ENCODE measurements around the gene OSCAR.
"Not testable (repeated sequence)": the region's sequence is repeated elsewhere in the genome, so short reads cannot be mapped to it uniquely, and the experiment has no call there.

Gene OSCAR

GRCh38 chr19:54099903-54100255, 724 bp downstream of the OSCAR start:
- H3K4me3 ChIP-seq (ENCODE audit: insufficient read depth in 1 of 2, low read depth in 1 of 2, low read length in 2 of 2); H3K4me2 ChIP-seq (ENCODE audit: low read length, poor library complexity, severe bottlenecking); DNase-seq; H3K23ac ChIP-seq (ENCODE audit: low read length in 2 of 2); H4K91ac ChIP-seq (ENCODE audit: low read length); H2AK5ac ChIP-seq (ENCODE audit: low read length, severe bottlenecking); H3K36me3 ChIP-seq (ENCODE audit: control insufficient read depth in 1 of 2, insufficient read depth in 2 of 2, low read depth in 1 of 2, low read length in 2 of 2); H3K9me3 ChIP-seq (ENCODE audit: control insufficient read depth, low read length); H3K9ac ChIP-seq (ENCODE audit: low read length); H3K18ac ChIP-seq (ENCODE audit: low read depth in 1 of 2, low read length in 2 of 2); H3K27me3 ChIP-seq (ENCODE audit: control insufficient read depth in 1 of 2, insufficient read depth in 1 of 2, low read length in 2 of 2); H2BK5ac ChIP-seq (ENCODE audit: low read depth, low read length, poor library complexity, severe bottlenecking); H3K27ac ChIP-seq (ENCODE audit: low read length, poor library complexity, severe bottlenecking); H3K4ac ChIP-seq (ENCODE audit: low read depth in 1 of 2, low read length in 2 of 2); H4K8ac ChIP-seq (ENCODE audit: low read length); H2BK120ac ChIP-seq (ENCODE audit: low read depth, low read length); H2BK15ac ChIP-seq (ENCODE audit: low read depth, poor library complexity, severe bottlenecking); H3K79me1 ChIP-seq (replicated peaks; ENCODE audit: low read length, poor library complexity, severe bottlenecking); H2AFZ ChIP-seq (ENCODE audit: low read depth, low read length); H3K14ac ChIP-seq (ENCODE audit: low read length in 2 of 2); H2BK12ac ChIP-seq (ENCODE audit: low read length in 2 of 2): not testable (repeated sequence)
- H3K4me1 ChIP-seq (ENCODE audit: control insufficient read depth, insufficient read depth, low read depth, low read length), result peaks cover 11% of the 10 kb centered on the region
- 85% methylated on average over 9 of the region's 9 CpGs for WGBS

- Histone ChIP-seq H3K23ac (ENCODE audit: low read length in 2 of 2) (no peak overlapping the region), H2BK12ac (ENCODE audit: low read length in 2 of 2) (no peak overlapping the region), H3K27ac (ENCODE audit: low read length, poor library complexity, severe bottlenecking) (no peak overlapping the region), H3K14ac (ENCODE audit: low read length in 2 of 2) (no peak overlapping the region), H2BK5ac (ENCODE audit: low read depth, low read length, poor library complexity, severe bottlenecking) (no peak overlapping the region), H3K4me3 (ENCODE audit: insufficient read depth in 1 of 2, low read depth in 1 of 2, low read length in 2 of 2) (no peak overlapping the region), H3K18ac (ENCODE audit: low read depth in 1 of 2, low read length in 2 of 2) (no peak overlapping the region), H3K9ac (ENCODE audit: low read length) (no peak overlapping the region), H3K4me2 (ENCODE audit: low read length, poor library complexity, severe bottlenecking) (no peak overlapping the region), H3K79me1 (replicated peaks; ENCODE audit: low read length, poor library complexity, severe bottlenecking) (peaks cover 2% of the 10 kb centered on the region), H3K36me3 (ENCODE audit: control insufficient read depth in 1 of 2, insufficient read depth in 2 of 2, low read depth in 1 of 2, low read length in 2 of 2) (no peaks in the 10 kb centered on the region), H3K9me3 (ENCODE audit: control insufficient read depth, low read length) (peaks cover 1% of the 10 kb centered on the region), H2AK5ac (ENCODE audit: low read length, severe bottlenecking) (no peak overlapping the region), H4K8ac (ENCODE audit: low read length) (no peak overlapping the region), H4K91ac (ENCODE audit: low read length) (no peak overlapping the region), H3K4ac (ENCODE audit: low read depth in 1 of 2, low read length in 2 of 2) (no peak overlapping the region), H3K27me3 (ENCODE audit: control insufficient read depth in 1 of 2, insufficient read depth in 1 of 2, low read length in 2 of 2) (peaks cover 0 to 12% of the 10 kb centered on the region in 2 experiments), H2BK120ac (ENCODE audit: low read depth, low read length) (no peak overlapping the region), H2BK15ac (ENCODE audit: low read depth, poor library complexity, severe bottlenecking) (no peak overlapping the region), H2AFZ (ENCODE audit: low read depth, low read length) (no peak overlapping the region), H3K4me1 (ENCODE audit: control insufficient read depth, insufficient read depth, low read depth, low read length) (peaks cover 11% of the 10 kb centered on the region)
- 92% methylated on average over 12 of the region's 12 CpGs for WGBS
- DNase-seq, result no peak
Observed at GRCh38 chr19:54099190-54099902, 1.3 kb downstream of the OSCAR start.

GRCh38 chr19:54096617-54097106, 3.9 kb downstream of the OSCAR start:
- H3K4me1 ChIP-seq (ENCODE audit: control insufficient read depth, insufficient read depth, low read depth, low read length), result peaks cover 6% of the 10 kb centered on the region
- peak overlapping the region in 1 of 2 experiments; percentile 77 for H3K4me3 ChIP-seq (ENCODE audit: insufficient read depth in 1 of 2, low read depth in 1 of 2, low read length in 2 of 2)
- peaks cover 0 to 12% of the 10 kb centered on the region in 2 experiments for H3K27me3 ChIP-seq (ENCODE audit: control insufficient read depth in 1 of 2, insufficient read depth in 1 of 2, low read length in 2 of 2)
- peak overlapping the region; percentile 30 for H2AFZ ChIP-seq (ENCODE audit: low read depth, low read length)
- peak overlapping the region; percentile 77 for H4K8ac ChIP-seq (ENCODE audit: low read length)
- H2BK120ac ChIP-seq (ENCODE audit: low read depth, low read length), result no peak overlapping the region
- peak overlapping the region in 1 of 2 experiments; percentile 54 for H3K4ac ChIP-seq (ENCODE audit: low read depth in 1 of 2, low read length in 2 of 2)
- peak overlapping the region; percentile 85 for H3K9ac ChIP-seq (ENCODE audit: low read length)
- H3K4me2 ChIP-seq (ENCODE audit: low read length, poor library complexity, severe bottlenecking), result peak overlapping the region; percentile 66
- H3K79me1 ChIP-seq (replicated peaks; ENCODE audit: low read length, poor library complexity, severe bottlenecking), result no peaks in the 10 kb centered on the region
- H3K18ac ChIP-seq (ENCODE audit: low read depth in 1 of 2, low read length in 2 of 2), result no peak overlapping the region
- H3K36me3 ChIP-seq (ENCODE audit: control insufficient read depth in 1 of 2, insufficient read depth in 2 of 2, low read depth in 1 of 2, low read length in 2 of 2), result no peaks in the 10 kb centered on the region
- peak; percentile 47 for DNase-seq
- H2BK12ac ChIP-seq (ENCODE audit: low read length in 2 of 2), result no peak overlapping the region
- WGBS, result 12% methylated on average over 14 of the region's 14 CpGs
- no peak overlapping the region for H3K27ac ChIP-seq (ENCODE audit: low read length, poor library complexity, severe bottlenecking)
- no peak overlapping the region for H3K23ac ChIP-seq (ENCODE audit: low read length in 2 of 2)
- H2BK5ac ChIP-seq (ENCODE audit: low read depth, low read length, poor library complexity, severe bottlenecking), result no peak overlapping the region
- H3K14ac ChIP-seq (ENCODE audit: low read length in 2 of 2), result no peak overlapping the region
- no peak overlapping the region for H2AK5ac ChIP-seq (ENCODE audit: low read length, severe bottlenecking)
- H2BK15ac ChIP-seq (ENCODE audit: low read depth, poor library complexity, severe bottlenecking), result no peak overlapping the region
- peaks cover 4% of the 10 kb centered on the region for H3K9me3 ChIP-seq (ENCODE audit: control insufficient read depth, low read length)
- H4K91ac ChIP-seq (ENCODE audit: low read length), result no peak overlapping the region

- H3K9me3 ChIP-seq (ENCODE audit: control insufficient read depth, low read length); H2BK12ac ChIP-seq (ENCODE audit: low read length in 2 of 2); H3K4ac ChIP-seq (ENCODE audit: low read depth in 1 of 2, low read length in 2 of 2); H3K14ac ChIP-seq (ENCODE audit: low read length in 2 of 2); H2BK5ac ChIP-seq (ENCODE audit: low read depth, low read length, poor library complexity, severe bottlenecking); H3K4me1 ChIP-seq (ENCODE audit: control insufficient read depth, insufficient read depth, low read depth, low read length); H4K8ac ChIP-seq (ENCODE audit: low read length); H2BK120ac ChIP-seq (ENCODE audit: low read depth, low read length); H3K27ac ChIP-seq (ENCODE audit: low read length, poor library complexity, severe bottlenecking); H2BK15ac ChIP-seq (ENCODE audit: low read depth, poor library complexity, severe bottlenecking); H3K79me1 ChIP-seq (replicated peaks; ENCODE audit: low read length, poor library complexity, severe bottlenecking); H2AK5ac ChIP-seq (ENCODE audit: low read length, severe bottlenecking); H4K91ac ChIP-seq (ENCODE audit: low read length); H3K36me3 ChIP-seq (ENCODE audit: control insufficient read depth in 1 of 2, insufficient read depth in 2 of 2, low read depth in 1 of 2, low read length in 2 of 2): not testable (repeated sequence)
- H3K18ac ChIP-seq (ENCODE audit: low read depth in 1 of 2, low read length in 2 of 2), result peak overlapping the region in 1 of 2 experiments; percentile 7
- 2% methylated on average over 44 of the region's 46 CpGs for WGBS
- H2AFZ ChIP-seq (ENCODE audit: low read depth, low read length), result peak overlapping the region; percentile 33
- peak overlapping the region in 1 of 2 experiments; percentile 23 for H3K23ac ChIP-seq (ENCODE audit: low read length in 2 of 2)
- DNase-seq, result peak; percentile 36
- peak overlapping the region; percentile 85 for H3K9ac ChIP-seq (ENCODE audit: low read length)
- peak overlapping the region; percentile 76 for H3K4me2 ChIP-seq (ENCODE audit: low read length, poor library complexity, severe bottlenecking)
- peaks cover 0 to 12% of the 10 kb centered on the region in 2 experiments for H3K27me3 ChIP-seq (ENCODE audit: control insufficient read depth in 1 of 2, insufficient read depth in 1 of 2, low read length in 2 of 2)
- H3K4me3 ChIP-seq (ENCODE audit: insufficient read depth in 1 of 2, low read depth in 1 of 2, low read length in 2 of 2), result peak overlapping the region; percentile 43 to 77
Observed at GRCh38 chr19:54095859-54096616, 4.6 kb downstream of the OSCAR start.

All from mesenchymal stem cell (in vitro differentiated cells and primary cell).